DND-41 (cell line): Measurements from ENCODE around the gene ATF6.

Experiments
- CTCF ChIP-seq: IDR thresholded peaks from 2 replicates; pipeline ENCODE4 v1.5.1; 2012; ENCODE audit warnings: borderline replicate concordance, low read length, moderate library complexity, mild to moderate bottlenecking; ENCODE audit not compliant: poor library complexity, severe bottlenecking; ENCODE audit errors: extremely low read depth
- EZH2 ChIP-seq: IDR thresholded peaks from 3 replicates; pipeline ENCODE4 v1.6.1; 2012; ENCODE audit warnings: borderline replicate concordance, low read depth, mild to moderate bottlenecking, moderate library complexity, low read length, inconsistent platforms; ENCODE audit not compliant: severe bottlenecking

DNA sequence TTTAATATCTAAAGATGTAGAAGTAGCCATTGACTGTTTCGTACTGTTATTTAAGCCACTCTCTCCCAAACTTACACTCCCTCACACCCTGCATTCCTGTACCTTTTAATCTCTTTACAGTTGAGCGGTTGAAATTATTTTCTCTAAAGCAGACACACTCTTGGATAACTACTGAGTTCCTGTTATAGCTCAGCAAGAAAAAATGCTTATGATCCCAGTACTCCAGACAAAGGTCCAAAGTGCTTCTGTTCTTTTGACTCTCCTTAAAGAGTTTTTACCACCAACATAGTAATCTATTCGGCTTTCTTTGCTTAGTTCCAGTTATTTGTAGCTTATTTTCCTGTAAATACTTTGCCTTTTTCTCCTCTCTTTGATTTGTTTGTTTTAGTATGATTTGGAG is 100.1 kb downstream of the ATF6 start:
- TF ChIP-seq CTCF (no peak), EZH2 (no peak)
